ENCODE results near the gene SNRNP200. TPM values are rescaled to one million over a fixed set of nuclear protein-coding genes. Genes with fewer than 3 reads are reported as not detected.

SNRNP200 gene
- total RNA-seq, 2 experiments from 2014 or later, result 175 to 178 TPM

DNA sequence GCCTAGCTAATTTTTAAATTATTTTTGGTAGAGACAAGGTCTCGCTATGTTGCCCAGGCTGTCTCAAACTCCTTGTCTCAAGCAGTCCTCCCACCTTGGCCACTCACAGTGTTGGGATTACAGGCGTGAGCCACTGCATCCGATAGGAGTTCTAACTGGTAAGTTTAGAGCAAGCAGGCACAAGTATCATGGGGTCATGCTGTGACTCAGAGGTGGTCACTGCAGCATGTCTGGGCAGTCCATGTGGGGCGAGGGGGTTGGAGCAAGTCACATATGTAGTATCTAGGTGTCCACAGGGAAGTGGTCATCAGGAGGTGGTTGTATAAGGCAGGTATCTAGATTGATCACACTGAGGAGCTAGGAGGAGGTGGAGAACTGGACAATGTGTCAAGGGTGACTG, 74.0 kb downstream of the SNRNP200 start:
- H3K36me3 Mint-ChIP-seq (ENCODE audit: low read depth), result peaks cover 2% of the 10 kb centered on the region
- no peaks in the 10 kb centered on the region for H3K9me3 Mint-ChIP-seq
- no peaks in the 10 kb centered on the region for H3K27me3 Mint-ChIP-seq
- H3K4me1 Mint-ChIP-seq (ENCODE audit: low read depth), result peaks cover 2% of the 10 kb centered on the region
- H3K4me3 Mint-ChIP-seq, result no peak overlapping the region
- CTCF ChIA-PET, result interaction anchor here (1.8 kb wide), 1 partner anchor 57 kb away, joined by 5 read pairs; no protein-coding TSS in a partner anchor
- TF ChIP-seq, protein P1, sequence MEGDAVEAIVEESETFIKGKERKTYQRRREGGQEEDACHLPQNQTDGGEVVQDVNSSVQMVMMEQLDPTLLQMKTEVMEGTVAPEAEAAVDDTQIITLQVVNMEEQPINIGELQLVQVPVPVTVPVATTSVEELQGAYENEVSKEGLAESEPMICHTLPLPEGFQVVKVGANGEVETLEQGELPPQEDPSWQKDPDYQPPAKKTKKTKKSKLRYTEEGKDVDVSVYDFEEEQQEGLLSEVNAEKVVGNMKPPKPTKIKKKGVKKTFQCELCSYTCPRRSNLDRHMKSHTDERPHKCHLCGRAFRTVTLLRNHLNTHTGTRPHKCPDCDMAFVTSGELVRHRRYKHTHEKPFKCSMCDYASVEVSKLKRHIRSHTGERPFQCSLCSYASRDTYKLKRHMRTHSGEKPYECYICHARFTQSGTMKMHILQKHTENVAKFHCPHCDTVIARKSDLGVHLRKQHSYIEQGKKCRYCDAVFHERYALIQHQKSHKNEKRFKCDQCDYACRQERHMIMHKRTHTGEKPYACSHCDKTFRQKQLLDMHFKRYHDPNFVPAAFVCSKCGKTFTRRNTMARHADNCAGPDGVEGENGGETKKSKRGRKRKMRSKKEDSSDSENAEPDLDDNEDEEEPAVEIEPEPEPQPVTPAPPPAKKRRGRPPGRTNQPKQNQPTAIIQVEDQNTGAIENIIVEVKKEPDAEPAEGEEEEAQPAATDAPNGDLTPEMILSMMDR (IDR thresholded peaks at IDR 0.05), result no peak
- POLR2A ChIA-PET, result interaction anchor here (1.0 to 1.9 kb wide), 3 partner anchors 10 to 23 kb away, joined by 3 to 7 read pairs (median 3); partner anchors contain the start of gene STARD7
- intact Hi-C loops (cut with micrococcal nuclease), result no loop called here
- no peak for DNase-seq
- ATAC-seq, result no peak
- H3K27ac Mint-ChIP-seq, result no peak overlapping the region

DNA sequence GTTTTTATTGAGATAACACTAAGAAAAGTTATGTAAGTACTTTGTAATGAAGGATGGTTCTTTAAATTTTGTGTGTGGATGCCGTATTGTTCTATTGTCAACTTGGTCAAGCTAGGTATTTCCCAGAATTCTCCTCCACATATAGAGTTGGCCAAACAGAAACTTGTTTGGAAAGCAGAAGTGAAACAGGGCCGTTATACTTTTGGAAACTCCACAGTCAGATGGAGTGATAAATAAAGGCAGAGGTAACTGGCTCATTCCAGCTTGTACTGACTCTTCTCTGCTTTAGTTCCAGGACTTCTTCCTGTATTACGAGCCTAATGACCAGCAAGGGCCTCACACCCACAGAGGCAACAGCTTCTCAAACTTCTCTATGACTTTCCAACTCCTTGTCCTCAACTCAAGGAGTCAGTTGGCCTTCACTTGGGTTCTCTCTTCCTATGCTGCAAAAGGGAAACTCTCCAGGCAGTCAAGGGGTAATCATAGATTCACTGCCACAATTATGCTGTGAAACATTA, 80.3 kb downstream of the SNRNP200 start:
- ChIA-PET CTCF (no interaction called here), POLR2A (interaction anchor here (0.7 kb wide), 1 partner anchor 17 kb away, joined by 4 read pairs; the partner anchor contains the start of gene STARD7)
- no peak overlapping the region for H3K4me3 Mint-ChIP-seq
- intact Hi-C loops (cut with micrococcal nuclease), result no loop called here
- H3K27ac Mint-ChIP-seq, result peak overlapping the region; percentile 56
- H3K36me3 Mint-ChIP-seq (ENCODE audit: low read depth), result peaks cover 4% of the 10 kb centered on the region
- no peaks in the 10 kb centered on the region for H3K27me3 Mint-ChIP-seq
- TF ChIP-seq, protein P1 (IDR thresholded peaks at IDR 0.05), result no peak
- peaks cover 11% of the 10 kb centered on the region for H3K4me1 Mint-ChIP-seq (ENCODE audit: low read depth)
- ATAC-seq (no peak), DNase-seq (no peak)
- no peaks in the 10 kb centered on the region for H3K9me3 Mint-ChIP-seq

Other genes with a start within 250 kb of the SNRNP200 start
- under 1 TPM; 0.29 to 0.34 TPM for gene ADRA2B, start 189.0 kb downstream of the SNRNP200 start, total RNA-seq
- 1 to 10 TPM; 1.8 to 2.7 TPM for gene ASTL, start 167.0 kb downstream of the SNRNP200 start, total RNA-seq
- 100 to 1,000 TPM; 311 to 313 TPM for gene DUSP2, start 160.1 kb downstream of the SNRNP200 start, total RNA-seq
- 100 to 1,000 TPM; 145 to 149 TPM for gene STARD7, start 96.7 kb downstream of the SNRNP200 start, total RNA-seq
- 10 to 100 TPM; 13.1 to 15.0 TPM for gene TMEM127, start 39.5 kb downstream of the SNRNP200 start, total RNA-seq
- 10 to 100 TPM; 72.1 to 72.3 TPM for gene CIAO1, start 39.3 kb downstream of the SNRNP200 start, total RNA-seq
- 10 to 100 TPM; 28.2 to 32.6 TPM for gene ITPRIPL1, start 19.8 kb upstream of the SNRNP200 start, total RNA-seq
- 10 to 100 TPM; 70.9 TPM for gene NCAPH, start 30.2 kb upstream of the SNRNP200 start, total RNA-seq
- under 1 TPM in 1 of 2 experiments, not detected in 1; 0.25 TPM for gene NEURL3, start 199.8 kb upstream of the SNRNP200 start, total RNA-seq
- gene ARID5A, start 231.2 kb upstream of the SNRNP200 start, total RNA-seq, result 10 to 100 TPM; 61.5 to 64.3 TPM